NCI-H526 treated with DMSO at 0.1 percent for 48 hours (cell line): ENCODE results near the gene ZNF483.
"Not testable (repeated sequence)": the region's sequence is repeated elsewhere in the genome, so short reads cannot be mapped to it uniquely, and the experiment has no call there.

Experiments
- DNase-seq: peaks from one replicate; lab custom pipeline; 2025; lab: John Stamatoyannopoulos, UW

The ZNF483 gene

DNA sequence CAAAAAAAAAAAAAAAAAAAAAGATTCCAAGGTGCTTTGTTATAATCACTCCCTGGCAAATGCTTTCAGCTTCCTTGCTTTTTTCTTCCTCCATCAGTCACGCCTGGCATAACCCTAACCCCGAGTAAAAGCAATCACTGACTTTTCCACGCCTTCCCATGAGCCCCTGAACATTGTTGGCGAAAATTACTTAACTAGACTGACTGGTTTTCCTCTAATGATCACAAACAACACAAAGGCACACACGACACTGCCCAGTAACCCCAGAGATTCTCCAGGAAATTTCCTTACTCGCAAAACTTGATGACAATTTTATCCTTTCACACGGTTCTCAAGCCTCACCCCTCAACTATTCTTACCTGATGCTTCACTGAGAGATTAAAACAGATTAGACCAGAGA lies 85.9 kb downstream of the ZNF483 start:
- DNase-seq, result no peak

DNA sequence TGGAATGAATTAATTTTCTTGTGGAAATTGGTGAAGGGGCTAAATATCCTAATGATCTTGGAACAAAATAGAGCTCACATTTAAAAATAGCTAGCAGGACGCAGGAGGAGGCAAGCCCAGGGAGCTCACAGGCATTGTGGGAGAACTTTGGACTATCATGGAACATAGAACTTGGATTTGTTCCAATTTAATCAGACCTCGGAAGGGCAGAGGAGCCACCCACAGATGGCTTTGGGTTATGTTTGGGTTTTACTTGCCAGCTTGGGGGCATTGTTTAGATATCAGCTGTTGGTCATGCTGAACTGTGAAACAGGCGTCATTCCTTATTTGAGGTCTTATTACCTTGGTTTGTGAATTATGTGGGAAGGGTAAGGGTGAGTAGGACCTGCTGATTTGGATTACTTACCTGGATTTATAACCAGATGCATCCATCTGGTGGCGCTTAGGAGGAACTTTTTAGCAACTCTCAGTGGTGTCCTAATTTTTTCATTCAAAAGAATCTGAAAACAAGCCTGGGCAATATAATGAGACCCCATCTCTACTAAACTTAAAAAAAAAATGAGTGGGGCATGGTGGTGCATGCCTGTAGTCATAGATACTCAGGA lies 88.6 kb downstream of the ZNF483 start:
- DNase-seq, result no peak

DNA sequence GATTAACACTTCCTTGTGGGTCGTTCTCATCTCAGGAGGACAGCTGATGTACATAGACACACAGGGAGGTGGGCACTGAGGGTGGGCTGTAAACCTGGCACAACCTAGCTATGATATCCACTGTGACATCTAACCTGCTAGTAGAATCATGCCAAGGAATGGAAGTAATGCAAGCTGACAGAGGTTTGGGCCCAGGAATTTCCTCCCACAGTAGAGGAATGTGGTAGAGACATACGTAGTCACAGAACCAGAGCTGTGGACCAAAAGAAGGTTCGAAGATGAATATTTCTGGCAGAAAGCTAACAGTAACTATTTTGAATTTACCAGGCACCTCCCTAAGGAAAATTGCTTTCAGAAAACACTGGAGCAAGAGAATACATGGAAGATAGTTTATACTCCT lies 90.9 kb downstream of the ZNF483 start:
- no peak for DNase-seq

DNA sequence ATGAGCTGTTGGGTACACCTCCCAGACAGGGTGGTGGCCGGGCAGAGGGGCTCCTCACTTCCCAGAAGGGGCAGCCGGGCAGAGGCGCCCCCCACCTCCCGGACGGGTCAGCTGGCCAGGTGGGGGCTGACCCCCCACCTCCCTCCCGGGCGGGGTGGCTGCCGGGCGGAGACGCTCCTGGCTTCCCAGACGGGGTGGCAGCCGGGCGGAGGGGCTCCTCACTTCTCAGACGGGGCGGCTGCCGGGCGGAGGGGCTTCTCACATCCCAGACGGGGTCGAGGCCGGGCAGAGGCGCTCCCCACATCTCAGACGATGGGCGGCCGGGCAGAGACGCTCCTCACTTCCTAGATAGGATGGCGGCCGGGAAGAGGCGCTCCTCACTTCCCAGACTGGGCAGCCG lies 92.4 kb downstream of the ZNF483 start:
- not testable (repeated sequence) for DNase-seq

DNA sequence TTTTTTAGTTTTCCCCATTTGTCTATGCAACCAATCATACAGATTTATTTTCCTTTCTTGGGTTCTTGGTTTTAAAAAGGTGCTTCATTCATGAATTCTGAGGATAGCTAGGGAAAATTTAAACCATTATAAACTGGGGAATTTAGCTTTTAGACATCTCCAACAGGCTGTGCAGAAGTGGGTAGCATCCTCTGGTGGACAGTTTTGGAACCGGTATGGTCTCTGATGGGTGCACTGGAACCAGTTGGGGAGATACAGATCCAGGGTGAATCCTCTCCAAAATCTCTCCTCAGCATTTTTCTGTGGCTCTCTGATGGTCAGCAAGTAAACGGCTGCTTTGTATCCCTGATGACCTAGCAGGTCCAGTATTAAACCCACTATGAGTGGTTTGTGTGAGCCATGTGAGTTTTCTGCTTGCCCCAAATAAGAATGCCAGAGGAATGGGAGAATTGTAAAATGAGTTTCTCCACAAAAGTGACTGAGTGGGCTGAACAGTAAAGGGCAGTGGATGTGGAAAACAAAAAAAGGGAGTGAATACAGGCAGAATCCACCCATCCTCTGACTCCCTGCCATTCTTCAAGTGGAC lies 97.0 kb downstream of the ZNF483 start:
- DNase-seq, result no peak

DNA sequence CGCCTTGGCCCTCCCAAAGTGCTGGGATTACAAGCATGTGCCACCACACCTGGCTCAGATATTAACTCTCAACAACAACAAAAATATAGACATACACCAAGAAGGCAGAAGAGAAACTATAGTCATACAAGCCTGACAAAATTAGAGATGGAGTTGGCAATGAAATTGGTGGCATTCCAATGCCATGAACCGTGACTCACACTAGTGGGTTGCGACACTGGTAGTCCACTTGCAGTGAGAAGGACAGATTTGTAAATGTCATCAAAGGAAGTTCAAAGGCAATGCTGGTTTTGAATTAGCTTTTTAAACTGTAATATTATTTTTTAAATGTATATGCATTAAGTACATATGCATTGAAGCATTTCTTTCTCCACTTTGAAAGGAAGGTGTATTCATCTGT lies 97.6 kb downstream of the ZNF483 start:
- DNase-seq, result no peak
